SK-N-SH treated with all-trans-retinoic acid at 6 μM for 48 hours (cell line): ENCODE results near the gene FAR2.

Experiments used
- ATAC-seq: fragments of 200-7000 bp; cut with Tn5 transposase; 3 replicates; pipeline ENCODE4 v1.9.1; 2020; ENCODE audit warnings: mild to moderate bottlenecking, moderate library complexity
- ARNTL ChIP-seq: fragments of 450-650 bp; formaldehyde crosslinking; IDR thresholded peaks from 2 replicates; pipeline ENCODE4 v1.5.0; 2020; ENCODE audit warnings: low read depth, mild to moderate bottlenecking, moderate library complexity, borderline replicate concordance
- BACH2 ChIP-seq: fragments of 250-450 bp; sonication (Bioruptor Pico); IDR thresholded peaks from 2 replicates; pipeline ENCODE4 v1.9.0; 2021; ENCODE audit warnings: mild to moderate bottlenecking, borderline replicate concordance
- CSDC2 ChIP-seq: fragments of 250-450 bp; sonication (Bioruptor Pico); IDR thresholded peaks from 2 replicates; pipeline ENCODE4 v1.5.0; 2020; ENCODE audit warnings: mild to moderate bottlenecking, moderate library complexity
- ESRRG ChIP-seq: fragments of 250-450 bp; sonication (Bioruptor Pico); IDR thresholded peaks from 2 replicates; pipeline ENCODE4 v1.6.1; 2021; ENCODE audit warnings: mild to moderate bottlenecking
- GLIS3 ChIP-seq: fragments of 250-450 bp; sonication (Bioruptor Pico); IDR thresholded peaks from 2 replicates; pipeline ENCODE4 v1.5.0; 2020; ENCODE audit warnings: mild to moderate bottlenecking, moderate library complexity
- ISL1 ChIP-seq: fragments of 250-450 bp; sonication (Bioruptor Pico); IDR thresholded peaks from 2 replicates; pipeline ENCODE4 v2.1.2; 2022; ENCODE audit warnings: mild to moderate bottlenecking, moderate library complexity
- OSR1 ChIP-seq: fragments of 250-450 bp; sonication (Bioruptor Pico); IDR thresholded peaks from 2 replicates; pipeline ENCODE4 v1.8.0; 2022; ENCODE audit warnings: moderate library complexity, mild to moderate bottlenecking, inconsistent platforms
- PPARA ChIP-seq: fragments of 250-450 bp; sonication (Bioruptor Pico); IDR thresholded peaks from 2 replicates; pipeline ENCODE4 v1.5.0; 2020; ENCODE audit warnings: mild to moderate bottlenecking, borderline replicate concordance
- TCF4 ChIP-seq: fragments of 250-450 bp; sonication (Bioruptor Pico); IDR thresholded peaks from 2 replicates; pipeline ENCODE4 v1.8.0; 2021; ENCODE audit warnings: mild to moderate bottlenecking, moderate library complexity, borderline replicate concordance
- TOX ChIP-seq: fragments of 250-450 bp; sonication (Bioruptor Pico); IDR thresholded peaks from 2 replicates; pipeline ENCODE4 v1.8.0; 2021; ENCODE audit warnings: mild to moderate bottlenecking, moderate library complexity, borderline replicate concordance
- ZC3H10 ChIP-seq: fragments of 250-450 bp; sonication (Bioruptor Pico); IDR thresholded peaks from 2 replicates; pipeline ENCODE4 v1.5.1; 2021; ENCODE audit warnings: mild to moderate bottlenecking, moderate library complexity
- ZFP3 ChIP-seq: fragments of 250-450 bp; sonication (Bioruptor Pico); IDR thresholded peaks from 2 replicates; pipeline ENCODE4 v1.5.0; 2020; ENCODE audit warnings: mild to moderate bottlenecking, moderate library complexity
- ZFP30 ChIP-seq: fragments of 450-650 bp; formaldehyde crosslinking; IDR thresholded peaks from 2 replicates; pipeline ENCODE4 v1.5.0; 2022; ENCODE audit warnings: mild to moderate bottlenecking, moderate library complexity
- ZNF565 ChIP-seq: fragments of 450-650 bp; formaldehyde crosslinking; conservative IDR thresholded peaks from 2 replicates; pipeline ENCODE4 v1.5.0; 2020; ENCODE audit warnings: low read depth, mild to moderate bottlenecking, moderate library complexity
- ZNF8 ChIP-seq: fragments of 450-650 bp; formaldehyde crosslinking; IDR thresholded peaks from 2 replicates; pipeline ENCODE4 v1.5.0; 2020; ENCODE audit warnings: mild to moderate bottlenecking, moderate library complexity
- TF ChIP-seq, protein P1 (sequence below): fragments of 250-450 bp; sonication (Bioruptor Pico); IDR thresholded peaks from 2 replicates; pipeline ENCODE4 v1.8.0; 2020; ENCODE audit warnings: mild to moderate bottlenecking, moderate library complexity, borderline replicate concordance
- TF ChIP-seq, protein P2 (sequence below): fragments of 250-450 bp; sonication (Bioruptor Pico); IDR thresholded peaks from 2 replicates; pipeline ENCODE4 v1.5.1; 2020; ENCODE audit warnings: low read depth, mild to moderate bottlenecking, moderate library complexity
- TF ChIP-seq, protein P3 (sequence below): fragments of 250-450 bp; sonication (Bioruptor Pico); IDR thresholded peaks from 2 replicates; pipeline ENCODE4 v1.5.1; 2021; ENCODE audit warnings: mild to moderate bottlenecking, moderate library complexity
- TF ChIP-seq, protein P4 (sequence below): fragments of 250-450 bp; sonication (Bioruptor Pico); IDR thresholded peaks from 2 replicates; pipeline ENCODE4 v1.5.0; 2020; ENCODE audit warnings: mild to moderate bottlenecking, moderate library complexity

The FAR2 gene

DNA sequence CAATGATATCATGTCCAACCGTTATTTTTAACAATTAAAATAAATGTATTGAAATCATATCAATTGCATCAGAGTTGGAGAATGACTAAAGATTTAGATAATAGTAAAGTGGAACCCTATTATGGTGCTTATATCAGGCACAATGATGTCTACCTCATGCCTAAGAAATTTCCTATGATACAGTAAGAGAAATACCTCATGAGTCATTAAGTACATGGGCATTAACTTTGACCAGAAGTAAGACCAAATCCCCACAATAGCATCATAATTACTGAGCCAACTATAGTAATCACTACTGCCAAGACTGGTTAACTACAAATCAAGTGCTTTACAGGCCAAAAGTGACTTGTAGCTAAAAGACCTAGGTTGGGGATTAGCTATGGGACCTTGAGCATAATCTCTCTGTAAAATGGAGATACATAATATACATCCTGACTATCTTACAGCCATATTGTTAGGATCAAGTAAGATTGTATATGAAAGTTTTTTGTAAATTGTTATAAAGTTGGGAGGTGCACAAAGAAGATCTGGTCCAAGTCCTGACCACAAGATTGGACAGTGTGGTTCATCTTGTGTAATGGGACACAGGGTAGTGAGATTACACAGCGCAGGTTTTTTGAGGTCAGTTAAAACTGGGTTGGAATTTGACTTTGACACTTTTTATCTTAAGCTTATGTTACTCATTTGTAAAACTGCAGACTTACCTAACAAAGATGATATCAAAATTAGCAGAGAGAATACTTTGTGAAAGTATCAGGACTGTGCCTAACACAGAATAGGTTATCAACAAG, 171.4 kb downstream of the FAR2 start (continued):
- TF ChIP-seq CSDC2 (CRISPR knock-in tag): peak; percentile 26; the same call in 1 of the 2 replicates
- TF ChIP-seq, protein P1, sequence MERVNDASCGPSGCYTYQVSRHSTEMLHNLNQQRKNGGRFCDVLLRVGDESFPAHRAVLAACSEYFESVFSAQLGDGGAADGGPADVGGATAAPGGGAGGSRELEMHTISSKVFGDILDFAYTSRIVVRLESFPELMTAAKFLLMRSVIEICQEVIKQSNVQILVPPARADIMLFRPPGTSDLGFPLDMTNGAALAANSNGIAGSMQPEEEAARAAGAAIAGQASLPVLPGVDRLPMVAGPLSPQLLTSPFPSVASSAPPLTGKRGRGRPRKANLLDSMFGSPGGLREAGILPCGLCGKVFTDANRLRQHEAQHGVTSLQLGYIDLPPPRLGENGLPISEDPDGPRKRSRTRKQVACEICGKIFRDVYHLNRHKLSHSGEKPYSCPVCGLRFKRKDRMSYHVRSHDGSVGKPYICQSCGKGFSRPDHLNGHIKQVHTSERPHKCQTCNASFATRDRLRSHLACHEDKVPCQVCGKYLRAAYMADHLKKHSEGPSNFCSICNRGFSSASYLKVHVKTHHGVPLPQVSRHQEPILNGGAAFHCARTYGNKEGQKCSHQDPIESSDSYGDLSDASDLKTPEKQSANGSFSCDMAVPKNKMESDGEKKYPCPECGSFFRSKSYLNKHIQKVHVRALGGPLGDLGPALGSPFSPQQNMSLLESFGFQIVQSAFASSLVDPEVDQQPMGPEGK (CRISPR knock-in tag): no peak
- TF ChIP-seq PPARA: no peak
- TF ChIP-seq, protein P2, sequence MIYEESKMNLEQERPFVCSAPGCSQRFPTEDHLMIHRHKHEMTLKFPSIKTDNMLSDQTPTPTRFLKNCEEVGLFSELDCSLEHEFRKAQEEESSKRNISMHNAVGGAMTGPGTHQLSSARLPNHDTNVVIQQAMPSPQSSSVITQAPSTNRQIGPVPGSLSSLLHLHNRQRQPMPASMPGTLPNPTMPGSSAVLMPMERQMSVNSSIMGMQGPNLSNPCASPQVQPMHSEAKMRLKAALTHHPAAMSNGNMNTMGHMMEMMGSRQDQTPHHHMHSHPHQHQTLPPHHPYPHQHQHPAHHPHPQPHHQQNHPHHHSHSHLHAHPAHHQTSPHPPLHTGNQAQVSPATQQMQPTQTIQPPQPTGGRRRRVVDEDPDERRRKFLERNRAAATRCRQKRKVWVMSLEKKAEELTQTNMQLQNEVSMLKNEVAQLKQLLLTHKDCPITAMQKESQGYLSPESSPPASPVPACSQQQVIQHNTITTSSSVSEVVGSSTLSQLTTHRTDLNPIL (CRISPR knock-in tag): peak; percentile 68
- TF ChIP-seq TOX: no peak
- TF ChIP-seq ZNF8 (CRISPR knock-in tag): no peak
- no peak for TF ChIP-seq TCF4 (CRISPR knock-in tag)
- no peak for TF ChIP-seq GLIS3 (CRISPR knock-in tag)
- no peak for TF ChIP-seq ESRRG (CRISPR knock-in tag)

DNA sequence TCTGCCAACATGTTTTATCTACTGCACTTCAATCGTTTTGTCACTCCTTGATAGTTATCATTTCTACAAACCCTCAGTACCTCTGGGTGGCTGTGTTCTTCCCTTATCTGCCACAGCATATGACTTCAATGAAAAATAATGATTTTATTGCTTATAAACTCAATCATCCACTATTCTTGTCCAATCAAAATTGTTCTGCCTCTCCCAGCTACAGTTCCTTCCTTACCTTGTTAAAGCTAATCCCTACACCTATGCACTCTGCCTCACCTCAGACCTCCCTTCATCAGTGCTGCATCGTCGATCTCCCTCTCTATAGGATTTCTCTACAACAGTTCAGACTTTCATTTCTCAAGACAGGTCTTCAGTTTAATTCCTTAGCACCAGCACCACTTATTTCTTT, 173.1 kb downstream of the FAR2 start:
- ATAC-seq: no peak
- TF ChIP-seq ZFP3 (CRISPR knock-in tag) (no peak), TCF4 (CRISPR knock-in tag) (no peak), BACH2 (CRISPR knock-in tag) (no peak), OSR1 (CRISPR knock-in tag) (no peak), ESRRG (CRISPR knock-in tag) (no peak), ZFP30 (CRISPR knock-in tag) (no peak), TOX (no peak), GLIS3 (CRISPR knock-in tag) (no peak), ARNTL (no peak), ZC3H10 (CRISPR knock-in tag) (no peak), ISL1 (CRISPR knock-in tag) (no peak), PPARA (no peak), ZNF565 (no peak)
- TF ChIP-seq, protein P2 (CRISPR knock-in tag): no peak
- TF ChIP-seq, protein P3, sequence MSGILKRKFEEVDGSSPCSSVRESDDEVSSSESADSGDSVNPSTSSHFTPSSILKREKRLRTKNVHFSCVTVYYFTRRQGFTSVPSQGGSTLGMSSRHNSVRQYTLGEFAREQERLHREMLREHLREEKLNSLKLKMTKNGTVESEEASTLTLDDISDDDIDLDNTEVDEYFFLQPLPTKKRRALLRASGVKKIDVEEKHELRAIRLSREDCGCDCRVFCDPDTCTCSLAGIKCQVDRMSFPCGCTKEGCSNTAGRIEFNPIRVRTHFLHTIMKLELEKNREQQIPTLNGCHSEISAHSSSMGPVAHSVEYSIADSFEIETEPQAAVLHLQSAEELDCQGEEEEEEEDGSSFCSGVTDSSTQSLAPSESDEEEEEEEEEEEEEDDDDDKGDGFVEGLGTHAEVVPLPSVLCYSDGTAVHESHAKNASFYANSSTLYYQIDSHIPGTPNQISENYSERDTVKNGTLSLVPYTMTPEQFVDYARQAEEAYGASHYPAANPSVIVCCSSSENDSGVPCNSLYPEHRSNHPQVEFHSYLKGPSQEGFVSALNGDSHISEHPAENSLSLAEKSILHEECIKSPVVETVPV (CRISPR knock-in tag): no peak
- TF ChIP-seq, protein P4, sequence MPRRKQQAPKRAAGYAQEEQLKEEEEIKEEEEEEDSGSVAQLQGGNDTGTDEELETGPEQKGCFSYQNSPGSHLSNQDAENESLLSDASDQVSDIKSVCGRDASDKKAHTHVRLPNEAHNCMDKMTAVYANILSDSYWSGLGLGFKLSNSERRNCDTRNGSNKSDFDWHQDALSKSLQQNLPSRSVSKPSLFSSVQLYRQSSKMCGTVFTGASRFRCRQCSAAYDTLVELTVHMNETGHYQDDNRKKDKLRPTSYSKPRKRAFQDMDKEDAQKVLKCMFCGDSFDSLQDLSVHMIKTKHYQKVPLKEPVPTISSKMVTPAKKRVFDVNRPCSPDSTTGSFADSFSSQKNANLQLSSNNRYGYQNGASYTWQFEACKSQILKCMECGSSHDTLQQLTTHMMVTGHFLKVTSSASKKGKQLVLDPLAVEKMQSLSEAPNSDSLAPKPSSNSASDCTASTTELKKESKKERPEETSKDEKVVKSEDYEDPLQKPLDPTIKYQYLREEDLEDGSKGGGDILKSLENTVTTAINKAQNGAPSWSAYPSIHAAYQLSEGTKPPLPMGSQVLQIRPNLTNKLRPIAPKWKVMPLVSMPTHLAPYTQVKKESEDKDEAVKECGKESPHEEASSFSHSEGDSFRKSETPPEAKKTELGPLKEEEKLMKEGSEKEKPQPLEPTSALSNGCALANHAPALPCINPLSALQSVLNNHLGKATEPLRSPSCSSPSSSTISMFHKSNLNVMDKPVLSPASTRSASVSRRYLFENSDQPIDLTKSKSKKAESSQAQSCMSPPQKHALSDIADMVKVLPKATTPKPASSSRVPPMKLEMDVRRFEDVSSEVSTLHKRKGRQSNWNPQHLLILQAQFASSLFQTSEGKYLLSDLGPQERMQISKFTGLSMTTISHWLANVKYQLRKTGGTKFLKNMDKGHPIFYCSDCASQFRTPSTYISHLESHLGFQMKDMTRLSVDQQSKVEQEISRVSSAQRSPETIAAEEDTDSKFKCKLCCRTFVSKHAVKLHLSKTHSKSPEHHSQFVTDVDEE (CRISPR knock-in tag): no peak
- TF ChIP-seq, protein P1 (CRISPR knock-in tag): no peak
- TF ChIP-seq, all 23 proteins: peak for 0
